K562 (cell line): Measurements from ENCODE around the gene SPATA25. TPM values are rescaled to one million over a fixed set of nuclear protein-coding genes. Genes with fewer than 3 reads are reported as not detected.

Source experiments
- ATF1 ChIP-seq, 2 experiments: fragments of 450-650 bp in 1 of 2; IDR thresholded peaks; 2 replicates each; pipeline ENCODE4 v1.6.1; 2016; ENCODE audit warnings: missing compliant biosample characterization in 1 of 2, missing genetic modification characterization in 1 of 2
- CBFA2T2 ChIP-seq: fragments of 450-650 bp; conservative IDR thresholded peaks from 2 replicates; pipeline ENCODE4 v1.6.1; 2017; ENCODE audit warnings: mild to moderate bottlenecking
- CBFA2T3 ChIP-seq: fragments of 450-650 bp; IDR thresholded peaks from 2 replicates; pipeline ENCODE4 v1.6.1; 2017
- EP300 ChIP-seq: IDR thresholded peaks from 2 replicates; pipeline ENCODE4 v1.6.1; 2012; ENCODE audit warnings: low read length, improper control_type of control experiment
- HDAC2 ChIP-seq: fragments of 450-650 bp; IDR thresholded peaks from 2 replicates; pipeline ENCODE4 v1.6.1; 2016; ENCODE audit warnings: mild to moderate bottlenecking
- KLF16 ChIP-seq: IDR thresholded peaks from 2 replicates; pipeline ENCODE4 v1.6.1; 2016; ENCODE audit warnings: antibody characterized with exemption
- MCM7 ChIP-seq, 2 experiments: fragments of 450-650 bp; IDR thresholded peaks; 2 replicates each; pipeline ENCODE4 v1.6.1; 2016 to 2018
- NCOR1 ChIP-seq: fragments of 450-650 bp; IDR thresholded peaks from 2 replicates; pipeline ENCODE4 v1.6.1; 2016; ENCODE audit warnings: mild to moderate bottlenecking, moderate library complexity
- NELFE ChIP-seq: IDR thresholded peaks from 2 replicates; pipeline ENCODE4 v1.6.1; 2011; ENCODE audit warnings: mild to moderate bottlenecking; ENCODE audit not compliant: insufficient read depth, insufficient read length
- NFIC ChIP-seq: fragments of 450-650 bp; IDR thresholded peaks from 2 replicates; pipeline ENCODE4 v1.6.1; 2017; ENCODE audit warnings: mild to moderate bottlenecking, inconsistent platforms
- POLR2AphosphoS5 ChIP-seq: IDR thresholded peaks from 2 replicates; pipeline ENCODE4 v1.6.1; 2011; ENCODE audit warnings: mild to moderate bottlenecking, low read depth, low read length, moderate library complexity; ENCODE audit not compliant: control insufficient read depth, insufficient read depth
- PRDM10 ChIP-seq: fragments of 450-650 bp; IDR thresholded peaks from 2 replicates; pipeline ENCODE4 v1.6.1; 2018; ENCODE audit not compliant: partially characterized antibody
- RCOR1 ChIP-seq, 2 experiments: IDR thresholded peaks; 2 replicates each; pipeline ENCODE4 v1.6.1; 2012; ENCODE audit warnings: low read depth in 2 of 2, low read length in 2 of 2, borderline replicate concordance in 1 of 2, improper control_type of control experiment in 1 of 2
- TAL1 ChIP-seq: fragments of 450-650 bp; IDR thresholded peaks from 2 replicates; pipeline ENCODE4 v1.6.1; 2016; ENCODE audit warnings: mild to moderate bottlenecking
- TBL1XR1 ChIP-seq, 2 experiments: IDR thresholded peaks; 2 replicates each; pipeline ENCODE4 v1.6.1; 2012; ENCODE audit warnings: improper control_type of control experiment in 2 of 2, low read length in 2 of 2, mild to moderate bottlenecking in 1 of 2
- TCF3 ChIP-seq: sonication (generic); formaldehyde crosslinking; IDR thresholded peaks from 2 replicates; pipeline ENCODE4 v1.4.0; 2020; ENCODE audit warnings: mild to moderate bottlenecking, missing genetic modification reagents
- TEAD4 ChIP-seq, 2 experiments: sonication (generic) in 1 of 2; formaldehyde crosslinking in 1 of 2; IDR thresholded peaks; 2 replicates each; pipeline versions ENCODE4 v1.6.1 to v1.8.0; 2012 to 2022; ENCODE audit warnings: borderline replicate concordance in 1 of 2, inconsistent platforms in 1 of 2, low read length in 1 of 2, mild to moderate bottlenecking in 1 of 2, missing genetic modification reagents in 1 of 2
- ZC3H11A ChIP-seq: IDR thresholded peaks from 2 replicates; pipeline ENCODE4 v1.6.1; 2012; ENCODE audit warnings: low read depth, low read length, improper control_type of control experiment
- ZNF124 ChIP-seq: sonication (generic); formaldehyde crosslinking; IDR thresholded peaks from 2 replicates; pipeline ENCODE4 v1.8.1; 2022; ENCODE audit warnings: missing genetic modification reagents
- ZNF785 ChIP-seq: fragments of 250-450 bp; sonication (Bioruptor Pico); IDR thresholded peaks from 2 replicates; pipeline ENCODE4 v1.4.0; 2020; ENCODE audit warnings: mild to moderate bottlenecking
- polyA plus RNA-seq, 8 experiments: library from polyadenylated mRNA; depleted of rRNA in 4 of 8; stranded (reverse) in 5 of 8; unstranded in 3 of 8; fragments of >200 nt; fragmentation: Nextera tagmentation in 2 of 8; fragmentation: Illumina TruSeq in 1 of 8; extraction: Ambion mirVana in 2 of 8; extraction: Trizol in 1 of 8; gene quantifications; 2 replicates each; pipeline versions ENCODE4 v1.2.1 to v1.2.3, GENCODE V29; 2011 to 2014; ENCODE audit warnings: inconsistent platforms in 1 of 8, missing spikeins in 1 of 8
- total RNA-seq, 7 experiments: library from RNA; depleted of rRNA in 6 of 7; stranded (reverse); fragments of >200 nt in 6 of 7; fragmentation: Illumina TruSeq in 2 of 7; extraction: Trizol in 2 of 7; gene quantifications; 2 replicates each; pipeline versions ENCODE4 v1.2.1 to v1.2.3, GENCODE V29; 2011 to 2021; ENCODE audit warnings: low replicate concordance in 1 of 7
- TF ChIP-seq, protein P1 (sequence below): sonication (generic); formaldehyde crosslinking; IDR thresholded peaks from 2 replicates; pipeline ENCODE4 v1.4.0; 2020; ENCODE audit warnings: mild to moderate bottlenecking, missing genetic modification reagents
- TF ChIP-seq, protein P2 (sequence below): fragments of 200-800 bp; sonication (Bioruptor generic); IDR thresholded peaks from 2 replicates; pipeline ENCODE4 v1.6.1; 2017; ENCODE audit warnings: missing genetic modification characterization, missing compliant biosample characterization
- TF ChIP-seq, protein P3 (sequence below): sonication (generic); IDR thresholded peaks from 2 replicates; pipeline ENCODE4 v1.6.1; 2016

SPATA25 gene
- total and polyA plus RNA-seq, 9 of the 15 experiments (the other 6 are each of a cell fraction or from before 2014, with no cell fraction given), result 0.21 to 0.95 (median 0.53) TPM; not detected in 3

DNA sequence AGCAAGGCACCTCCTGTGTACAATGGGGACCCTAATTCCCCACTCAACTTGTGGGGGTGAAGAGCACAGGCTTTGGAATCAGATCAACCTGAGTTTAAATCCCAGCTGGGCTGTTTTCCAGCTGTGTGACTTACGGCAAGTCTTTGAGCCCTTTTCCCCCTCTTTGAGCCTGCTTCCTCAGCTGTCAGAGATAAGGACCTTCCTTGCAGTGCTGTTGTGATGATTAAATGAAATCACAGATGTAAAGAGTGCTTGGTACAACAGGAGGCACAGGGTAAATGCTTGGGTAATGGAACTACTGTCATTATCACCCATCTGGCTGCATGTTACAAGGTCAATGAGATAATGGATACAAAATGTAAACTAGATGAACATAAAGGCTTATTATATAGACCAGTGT is 50.6 kb downstream of the SPATA25 start (continued):
- no peak; the same call in 1 of the 2 replicates for TF ChIP-seq EP300
- TF ChIP-seq KLF16, result peak; percentile 76; the same call in 1 of the 2 replicates
- TF ChIP-seq TEAD4 (IDR thresholded peaks at IDR 0.05; ENCODE audit: low read length), result peak; percentile 83
- no peak for TF ChIP-seq TEAD4 (CRISPR knock-in tag; IDR thresholded peaks at IDR 0.05; ENCODE audit: borderline replicate concordance)
- TF ChIP-seq CBFA2T3, result peak; percentile 93
- TF ChIP-seq ZNF124 (CRISPR knock-in tag), result no peak
- TF ChIP-seq, protein P1, sequence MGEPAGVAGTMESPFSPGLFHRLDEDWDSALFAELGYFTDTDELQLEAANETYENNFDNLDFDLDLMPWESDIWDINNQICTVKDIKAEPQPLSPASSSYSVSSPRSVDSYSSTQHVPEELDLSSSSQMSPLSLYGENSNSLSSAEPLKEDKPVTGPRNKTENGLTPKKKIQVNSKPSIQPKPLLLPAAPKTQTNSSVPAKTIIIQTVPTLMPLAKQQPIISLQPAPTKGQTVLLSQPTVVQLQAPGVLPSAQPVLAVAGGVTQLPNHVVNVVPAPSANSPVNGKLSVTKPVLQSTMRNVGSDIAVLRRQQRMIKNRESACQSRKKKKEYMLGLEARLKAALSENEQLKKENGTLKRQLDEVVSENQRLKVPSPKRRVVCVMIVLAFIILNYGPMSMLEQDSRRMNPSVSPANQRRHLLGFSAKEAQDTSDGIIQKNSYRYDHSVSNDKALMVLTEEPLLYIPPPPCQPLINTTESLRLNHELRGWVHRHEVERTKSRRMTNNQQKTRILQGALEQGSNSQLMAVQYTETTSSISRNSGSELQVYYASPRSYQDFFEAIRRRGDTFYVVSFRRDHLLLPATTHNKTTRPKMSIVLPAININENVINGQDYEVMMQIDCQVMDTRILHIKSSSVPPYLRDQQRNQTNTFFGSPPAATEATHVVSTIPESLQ (CRISPR knock-in tag), result no peak
- TF ChIP-seq TAL1, result peak; percentile 74
- TF ChIP-seq, protein P2, sequence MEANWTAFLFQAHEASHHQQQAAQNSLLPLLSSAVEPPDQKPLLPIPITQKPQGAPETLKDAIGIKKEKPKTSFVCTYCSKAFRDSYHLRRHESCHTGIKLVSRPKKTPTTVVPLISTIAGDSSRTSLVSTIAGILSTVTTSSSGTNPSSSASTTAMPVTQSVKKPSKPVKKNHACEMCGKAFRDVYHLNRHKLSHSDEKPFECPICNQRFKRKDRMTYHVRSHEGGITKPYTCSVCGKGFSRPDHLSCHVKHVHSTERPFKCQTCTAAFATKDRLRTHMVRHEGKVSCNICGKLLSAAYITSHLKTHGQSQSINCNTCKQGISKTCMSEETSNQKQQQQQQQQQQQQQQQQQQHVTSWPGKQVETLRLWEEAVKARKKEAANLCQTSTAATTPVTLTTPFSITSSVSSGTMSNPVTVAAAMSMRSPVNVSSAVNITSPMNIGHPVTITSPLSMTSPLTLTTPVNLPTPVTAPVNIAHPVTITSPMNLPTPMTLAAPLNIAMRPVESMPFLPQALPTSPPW (CRISPR knock-in tag), result peak; percentile 33; the same call in 1 of the 2 replicates
- TF ChIP-seq RCOR1 (IDR thresholded peaks at IDR 0.05; ENCODE audit: borderline replicate concordance in 1 of 2, low read depth in 2 of 2, low read length in 2 of 2), result peak; percentile 68 to 96; a peak in 3 of 4 replicates
- TF ChIP-seq, protein P3, sequence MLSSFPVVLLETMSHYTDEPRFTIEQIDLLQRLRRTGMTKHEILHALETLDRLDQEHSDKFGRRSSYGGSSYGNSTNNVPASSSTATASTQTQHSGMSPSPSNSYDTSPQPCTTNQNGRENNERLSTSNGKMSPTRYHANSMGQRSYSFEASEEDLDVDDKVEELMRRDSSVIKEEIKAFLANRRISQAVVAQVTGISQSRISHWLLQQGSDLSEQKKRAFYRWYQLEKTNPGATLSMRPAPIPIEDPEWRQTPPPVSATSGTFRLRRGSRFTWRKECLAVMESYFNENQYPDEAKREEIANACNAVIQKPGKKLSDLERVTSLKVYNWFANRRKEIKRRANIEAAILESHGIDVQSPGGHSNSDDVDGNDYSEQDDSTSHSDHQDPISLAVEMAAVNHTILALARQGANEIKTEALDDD, result peak; percentile 56
- TF ChIP-seq TCF3 (CRISPR knock-in tag), result peak; percentile 76
- TF ChIP-seq NFIC, result peak; percentile 73
- TF ChIP-seq ZC3H11A, result no peak
- TF ChIP-seq NCOR1, result peak; percentile 71
- TF ChIP-seq PRDM10, result no peak
- TF ChIP-seq MCM7 (IDR thresholded peaks at IDR 0.05), result no peak
- no peak for TF ChIP-seq TBL1XR1 (IDR thresholded peaks at IDR 0.05; ENCODE audit: low read length in 2 of 2)
- TF ChIP-seq NELFE, result no peak
- peak; percentile 75 for TF ChIP-seq HDAC2
- peak; percentile 89 for TF ChIP-seq CBFA2T2
- no peak for TF ChIP-seq ATF1 (CRISPR knock-in tag; IDR thresholded peaks at IDR 0.05)
- 0 out of 2 replicates have a peak, but pooled peaks have one; percentile 30 for TF ChIP-seq ATF1 (tag; IDR thresholded peaks at IDR 0.05)
- TF ChIP-seq POLR2AphosphoS5, result peak; percentile 58; the same call in 1 of the 2 replicates
- TF ChIP-seq ZNF785 (CRISPR knock-in tag), result no peak
